Activated CD8-positive, alpha-beta memory T cell treated with anti-CD3 and anti-CD28 coated beads for 1 hour (primary cell): ENCODE measurements around the gene UMPS.
"Not testable (repeated sequence)": the region's sequence is repeated elsewhere in the genome, so short reads cannot be mapped to it uniquely, and the experiment has no call there.

Experiments used
- DNase-seq, 2 donors: peaks; one replicate each; pipeline ENCODE4 v3.0.0-alpha.2; 2020; ENCODE audit warnings: low read depth in 1 of 2; ENCODE audit errors: extremely low read depth in 1 of 2

The UMPS gene

DNA sequence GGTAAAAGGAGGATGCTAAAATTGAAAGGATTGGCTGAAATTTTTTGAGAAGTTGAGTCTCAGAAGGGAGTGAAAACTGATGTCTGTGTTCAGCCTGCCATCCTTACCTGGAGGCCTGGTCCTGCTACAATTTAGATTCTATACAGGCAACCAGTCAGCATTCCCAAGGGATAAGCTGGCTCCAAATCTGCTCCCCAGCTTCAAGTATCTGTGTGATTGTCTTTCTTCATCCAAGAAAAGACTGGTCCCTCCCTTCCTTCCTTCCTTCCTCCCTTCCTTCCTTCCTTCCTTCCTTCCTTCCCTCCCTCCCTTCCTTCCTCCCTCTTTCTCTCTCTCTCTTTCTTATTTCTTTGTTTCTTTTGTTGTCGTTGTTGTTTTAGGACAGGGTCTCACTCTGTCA is 24.7 kb upstream of the UMPS start:
- no peak for DNase-seq

- not testable (repeated sequence) for DNase-seq
These were observed 23.0 kb upstream of the UMPS start for GRCh38 chr3:124707223-124707622.

GRCh38 chr3:124707656-124708062 is 22.6 kb upstream of the UMPS start:
- no peak for DNase-seq

DNA sequence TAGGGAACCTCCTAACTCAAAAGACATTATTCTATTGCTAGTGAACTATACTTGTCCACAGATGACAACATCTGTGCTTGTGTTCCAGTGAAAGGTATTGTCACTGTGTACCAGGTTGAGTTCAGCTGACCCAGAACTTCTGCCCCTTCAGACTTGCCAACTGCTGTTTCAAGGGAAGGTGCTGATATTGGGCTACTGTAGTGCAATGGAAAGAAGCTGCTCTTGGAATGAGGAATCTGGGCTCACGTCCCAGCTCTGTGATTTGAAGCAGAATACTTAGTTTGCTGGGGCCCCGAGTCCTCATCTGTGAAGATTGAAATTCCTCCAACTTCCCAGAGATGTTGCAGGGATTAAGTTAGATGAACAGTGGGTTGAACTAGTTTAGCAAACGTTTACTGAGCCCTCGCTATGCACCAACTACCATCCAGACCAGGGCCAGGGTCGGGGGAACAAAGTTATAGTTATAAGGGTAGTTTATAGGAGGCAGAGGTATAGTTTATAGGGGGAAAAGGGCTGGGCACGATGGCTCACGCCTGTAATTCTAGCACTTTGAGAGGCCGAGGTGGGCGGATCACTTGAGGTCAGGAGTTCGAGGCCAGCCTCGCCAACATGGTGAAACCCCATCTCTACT is 15.9 kb upstream of the UMPS start:
- DNase-seq = no peak

DNA sequence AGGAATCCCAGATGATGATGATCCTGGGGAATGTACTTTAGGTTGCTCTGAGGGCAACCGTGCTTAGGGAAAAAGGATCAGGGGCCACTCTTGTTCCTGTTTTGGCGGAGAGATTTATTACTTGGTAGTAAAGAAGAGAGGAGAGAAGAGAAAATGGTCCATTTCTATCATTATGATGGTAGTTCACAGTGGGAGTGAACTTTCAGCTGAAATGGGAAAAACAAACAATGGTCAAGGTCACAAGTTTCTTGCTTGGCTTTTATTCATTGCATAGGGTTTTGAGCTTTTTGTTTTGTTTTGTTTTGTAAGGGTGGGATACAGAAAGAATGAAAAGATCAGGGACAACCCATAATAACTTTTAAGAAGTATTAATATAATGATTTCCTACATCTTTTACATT is 7.7 kb upstream of the UMPS start:
- DNase-seq = no peak

GRCh38 chr3:124730941-124731297 is 667 bp downstream of the UMPS start:
- DNase-seq = no peak

- DNase-seq = no peak
These were observed 1.5 kb downstream of the UMPS start for GRCh38 chr3:124731760-124732159.

DNA sequence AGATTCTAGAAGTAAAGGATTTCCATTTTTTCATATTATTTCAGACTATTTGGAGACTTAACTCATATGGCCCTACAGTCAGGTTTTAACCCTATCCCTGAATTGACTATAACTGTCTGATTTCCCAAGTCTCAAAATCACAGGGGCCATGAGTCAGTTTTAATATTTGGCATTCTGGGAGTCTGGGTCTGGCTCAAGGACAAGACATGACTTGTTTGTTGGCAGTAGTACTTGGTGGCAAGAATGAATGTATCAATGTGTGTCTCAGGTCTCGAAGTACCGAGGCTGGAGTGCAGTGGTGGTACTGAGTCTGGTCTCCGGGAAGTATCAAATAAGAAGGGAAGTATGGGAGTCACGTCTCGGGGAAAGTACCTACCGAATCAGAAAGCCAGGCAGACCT is 10.8 kb downstream of the UMPS start:
- DNase-seq = no peak

DNA sequence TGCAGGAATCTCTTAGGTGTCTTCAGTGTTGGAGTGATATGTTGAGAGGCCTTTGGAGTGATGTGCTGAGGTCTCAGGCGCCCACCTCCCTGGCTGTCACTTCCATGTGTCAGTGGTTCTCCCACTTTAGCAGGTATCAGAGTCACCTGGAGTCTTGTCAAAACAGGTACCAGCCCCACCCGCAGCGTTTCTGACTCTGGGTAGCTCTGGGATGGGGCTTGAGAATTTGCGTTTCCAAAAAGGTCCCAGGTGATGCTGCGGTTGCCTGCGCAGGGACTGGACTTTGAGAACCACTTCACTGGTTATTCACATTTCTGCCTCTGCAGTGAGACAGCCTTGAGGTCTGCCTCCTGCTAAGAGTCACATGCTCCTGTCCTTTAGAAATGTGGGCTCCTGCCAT is 15.5 kb downstream of the UMPS start:
- DNase-seq = no peak

- no peak for DNase-seq
These were observed 17.1 kb downstream of the UMPS start for GRCh38 chr3:124747111-124747981.

DNA sequence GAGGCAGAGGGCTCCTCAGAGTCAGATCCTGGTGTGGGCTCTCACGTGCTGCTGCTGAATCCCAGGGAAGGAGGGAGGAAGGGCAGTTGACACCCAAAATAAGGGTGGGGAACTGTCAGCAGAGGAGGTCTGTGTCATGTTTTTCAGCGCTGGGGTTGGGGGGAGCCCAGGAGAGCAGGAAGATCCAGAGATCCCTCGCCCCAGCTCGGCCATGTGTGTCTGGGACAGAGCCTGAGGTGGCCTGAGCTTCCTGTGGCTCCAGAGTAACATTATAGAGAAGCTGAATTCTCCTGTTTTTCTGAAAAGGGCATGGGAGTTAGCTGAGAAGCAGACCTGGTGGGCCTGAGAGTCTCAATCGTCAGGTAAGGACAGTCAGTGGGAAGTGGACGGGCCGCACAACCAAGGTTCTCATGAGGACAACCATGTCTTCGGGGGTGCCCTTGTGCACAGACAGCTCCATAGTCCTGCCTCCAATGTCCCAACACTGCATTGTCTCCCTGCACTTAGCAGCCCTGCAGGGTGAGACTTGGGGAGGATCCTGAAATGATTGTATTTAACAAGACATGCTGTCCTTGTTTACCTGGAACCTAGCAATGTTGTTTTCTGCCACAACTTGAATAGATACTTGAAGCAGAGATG is 18.4 kb downstream of the UMPS start:
- DNase-seq = no peak

GRCh38 chr3:124749877-124750276 is 19.6 kb downstream of the UMPS start:
- DNase-seq = not testable (repeated sequence)

- no peak for DNase-seq
These were observed 21.2 kb downstream of the UMPS start for GRCh38 chr3:124751501-124751900.

DNA sequence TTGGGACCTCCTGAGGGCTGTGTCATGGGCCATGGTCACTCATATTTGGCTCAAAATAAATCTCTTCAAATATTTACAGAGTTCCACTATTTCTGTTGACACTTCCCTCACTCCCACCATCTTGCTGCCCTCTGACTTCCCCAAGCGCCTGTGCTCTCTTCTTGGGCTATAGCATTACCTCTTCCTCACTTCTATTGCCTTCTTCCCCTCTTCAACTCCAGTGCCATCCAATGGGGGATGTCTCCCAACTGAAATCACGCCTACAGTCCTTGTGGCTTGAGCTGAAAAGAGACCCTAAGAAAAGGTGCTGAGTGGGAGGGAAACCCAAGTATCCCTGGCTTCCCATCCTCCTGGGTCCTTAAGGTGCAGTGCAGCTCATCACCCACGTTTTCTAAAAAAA is 21.8 kb downstream of the UMPS start:
- no peak for DNase-seq

- DNase-seq = not testable (repeated sequence)
These were observed 27.7 kb downstream of the UMPS start for GRCh38 chr3:124757926-124758325.

GRCh38 chr3:124758851-124759635 is 28.8 kb downstream of the UMPS start:
- no peak for DNase-seq

DNA sequence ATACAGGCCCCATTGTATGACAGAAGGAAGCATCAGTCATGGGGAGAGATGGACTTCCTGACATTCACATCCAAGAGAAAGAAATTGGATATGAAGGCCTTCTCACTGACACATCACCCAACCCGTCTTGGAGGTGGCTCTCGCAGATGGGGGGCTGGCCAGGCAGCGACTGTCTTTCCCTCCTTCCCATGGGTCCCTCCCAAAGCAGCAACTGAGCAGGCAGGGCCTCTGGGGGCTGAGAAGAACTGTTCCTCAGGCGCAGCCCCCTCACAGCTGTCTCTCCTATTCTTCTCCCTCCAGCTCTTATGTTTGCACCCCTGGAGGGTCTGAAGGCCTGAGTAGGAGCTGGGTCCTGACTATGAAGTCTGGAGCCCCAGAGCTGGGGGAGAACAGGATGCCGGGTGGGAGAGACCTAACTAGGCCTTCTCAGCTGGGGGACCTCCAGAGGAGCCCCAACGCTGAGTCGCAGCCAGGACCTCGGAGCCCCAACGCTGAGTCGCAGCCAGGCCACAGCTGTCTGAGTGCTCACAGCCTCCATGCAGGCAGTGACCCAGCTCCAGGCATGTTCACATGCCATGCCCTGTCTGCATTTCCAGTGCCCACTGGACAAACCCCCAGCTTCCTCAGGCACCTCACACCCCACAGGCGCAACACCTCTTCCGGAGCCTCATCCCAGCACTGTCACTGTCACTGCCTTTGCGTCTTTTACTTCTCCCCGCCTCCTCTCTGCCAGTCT is 29.6 kb downstream of the UMPS start:
- no peak for DNase-seq

DNA sequence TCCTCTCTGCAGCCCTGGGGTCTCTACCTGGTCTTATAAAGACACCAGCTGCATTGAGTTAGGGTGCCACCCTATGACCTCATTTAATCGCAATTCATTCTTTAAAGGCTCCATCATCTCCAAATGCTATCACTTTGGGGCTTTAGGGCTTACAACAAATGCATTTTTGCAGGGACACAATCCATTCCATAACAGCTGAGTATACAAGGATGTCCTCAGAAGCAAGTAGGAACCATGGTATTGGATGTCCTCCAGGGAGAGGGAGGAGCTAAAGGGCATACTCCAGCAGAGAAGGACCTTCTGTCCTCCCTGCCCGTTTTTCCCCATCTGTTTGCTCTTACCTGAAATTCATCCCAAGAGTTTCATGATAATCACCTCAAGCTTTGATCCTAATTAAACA is 30.3 kb downstream of the UMPS start:
- DNase-seq = no peak

DNA sequence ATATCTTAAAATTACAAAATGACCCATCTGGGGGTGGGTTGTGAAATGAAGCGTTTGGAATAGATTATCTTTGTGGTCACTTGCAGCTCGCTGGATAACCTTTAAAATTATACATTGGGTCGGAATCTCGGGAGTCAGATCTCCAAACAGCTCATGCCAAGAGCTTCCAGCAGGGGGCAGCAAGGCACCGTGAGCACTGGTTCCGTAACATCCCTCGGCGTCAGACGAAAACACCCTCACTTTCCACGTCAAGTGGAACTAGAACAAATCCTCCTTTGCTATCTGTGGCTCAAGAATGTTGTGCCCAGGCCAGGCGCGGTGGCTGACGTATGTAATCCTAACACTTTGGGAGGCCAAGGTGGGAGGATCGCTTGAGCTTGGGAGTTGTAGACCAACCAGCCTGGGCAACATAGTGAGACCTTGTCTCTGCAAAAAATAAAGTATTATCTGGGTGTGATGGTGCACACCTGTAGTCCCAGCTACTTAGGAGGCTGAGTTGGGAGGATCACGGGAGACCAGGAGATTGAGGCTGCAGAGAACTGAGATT is 31.1 kb downstream of the UMPS start:
- peak; percentile 45 to 63 for DNase-seq

DNA sequence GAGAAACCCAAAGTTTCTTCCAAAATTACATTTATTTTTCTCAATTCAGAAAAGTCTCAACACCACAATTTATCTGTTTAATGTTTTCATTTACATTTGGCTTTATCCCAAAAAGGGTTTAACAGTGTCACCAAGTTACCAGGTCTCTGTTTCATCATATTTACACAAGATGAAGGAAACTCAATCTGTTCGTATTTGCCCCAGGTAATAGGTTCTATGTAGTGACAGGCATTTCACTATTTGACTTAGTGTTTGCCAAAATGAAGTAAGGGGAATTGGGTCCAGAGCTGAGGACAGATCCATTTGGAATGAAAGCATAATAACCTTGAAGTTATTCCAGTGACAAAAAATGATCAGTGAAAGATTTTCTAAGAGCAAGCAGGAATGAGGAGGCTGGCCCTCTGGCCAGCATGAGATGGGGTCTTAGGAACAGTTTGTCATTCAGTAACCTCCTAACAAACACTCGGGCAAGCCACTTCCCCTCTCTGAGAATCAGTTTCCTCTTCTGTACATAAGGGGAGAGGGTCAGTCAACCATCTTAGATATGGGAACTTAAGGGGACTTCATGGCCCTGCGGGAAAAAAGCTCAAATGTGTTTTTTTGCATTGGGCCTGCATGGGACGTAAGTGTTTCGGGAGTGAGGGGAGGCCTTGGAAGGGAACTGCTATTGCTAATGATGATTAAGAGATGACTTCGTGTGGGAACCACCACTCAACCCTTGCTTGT is 31.8 kb downstream of the UMPS start:
- DNase-seq = no peak
